NCI-H82 treated with DMSO at 0.1 percent for 48 hours (cell line): Measurements from ENCODE around the gene CSNK2A3.

ENCODE experiments used
- DNase-seq: peaks from one replicate; lab custom pipeline; 2025; ENCODE audit not compliant: unreplicated experiment; lab: John Stamatoyannopoulos, UW

The CSNK2A3 gene

DNA sequence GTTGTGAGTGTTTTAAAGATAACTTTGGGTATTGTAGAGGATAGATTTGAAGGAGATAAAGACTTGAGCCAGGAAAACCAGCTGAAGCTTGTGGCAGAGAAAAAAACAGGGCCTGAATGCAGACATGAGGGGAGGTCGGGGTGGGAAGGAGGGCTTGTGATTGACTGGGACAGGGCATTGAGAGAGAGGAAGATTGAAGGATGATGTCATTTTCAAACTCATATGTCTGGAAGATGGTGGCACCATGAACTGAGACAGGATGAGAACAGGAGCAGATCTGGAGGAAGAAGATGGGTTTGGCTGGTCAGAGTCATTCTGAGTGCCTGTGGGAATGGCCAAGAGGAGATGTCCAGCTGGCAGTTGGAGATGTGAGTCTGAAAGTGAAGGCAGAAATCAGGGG lies 14.7 kb downstream of the CSNK2A3 start:
- no peak for DNase-seq

DNA sequence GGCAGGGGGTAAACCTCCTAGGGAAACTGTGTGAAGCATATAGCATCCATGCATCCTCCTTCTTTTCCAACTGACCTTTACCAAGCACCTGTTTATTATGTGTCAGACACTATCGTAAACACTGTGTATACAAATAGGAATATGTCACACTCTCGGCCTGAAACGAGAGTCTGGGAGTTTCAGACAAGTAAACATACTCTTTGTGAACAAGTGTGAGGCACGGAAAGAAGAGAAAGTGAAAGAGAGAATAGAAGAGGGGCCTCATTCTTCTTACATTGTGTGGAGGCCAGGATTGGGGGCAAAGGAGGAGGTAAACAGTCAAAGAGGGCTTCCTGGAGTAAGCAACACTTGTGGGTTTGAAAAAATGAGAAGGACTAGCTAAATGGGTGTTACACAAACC lies 16.4 kb downstream of the CSNK2A3 start:
- DNase-seq = no peak

DNA sequence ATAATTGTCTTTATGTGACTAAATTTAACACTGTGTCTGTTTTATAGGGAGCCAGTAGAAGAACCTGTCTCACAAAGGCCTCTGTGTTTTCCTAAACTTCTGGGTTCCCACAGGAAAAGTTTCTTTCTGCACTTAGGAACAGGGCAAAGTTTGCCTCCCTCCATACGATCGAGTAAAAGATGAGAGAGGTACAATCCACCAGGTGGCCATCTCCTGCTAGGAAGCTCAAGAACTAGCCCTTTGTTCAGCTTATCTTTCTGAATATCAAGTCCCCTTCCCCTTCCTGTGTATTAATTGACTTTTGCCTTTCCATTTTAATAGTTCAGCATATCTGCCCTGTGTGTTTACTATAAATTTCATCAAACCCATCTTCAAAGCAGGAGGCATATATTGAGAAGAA lies 18.0 kb downstream of the CSNK2A3 start:
- DNase-seq = no peak

DNA sequence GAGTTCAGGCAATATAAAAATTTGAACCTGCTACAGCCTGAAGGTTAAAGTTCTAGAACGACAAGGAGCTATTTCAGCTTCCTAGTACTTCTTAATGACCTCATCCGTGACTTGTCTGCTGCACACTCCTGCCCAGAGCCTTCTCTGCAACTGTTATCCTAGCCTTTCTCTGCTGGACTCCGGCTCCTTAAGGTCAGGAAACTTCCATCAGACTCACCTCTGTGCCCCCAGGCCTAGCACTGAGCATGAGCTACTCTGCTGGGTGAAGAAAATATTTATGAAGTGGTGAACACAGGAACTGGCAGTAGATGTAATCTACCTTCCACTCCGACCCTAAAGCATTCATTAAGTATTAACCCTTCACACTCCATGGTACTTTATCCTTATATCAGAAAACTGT lies 18.4 kb downstream of the CSNK2A3 start:
- DNase-seq = no peak

DNA sequence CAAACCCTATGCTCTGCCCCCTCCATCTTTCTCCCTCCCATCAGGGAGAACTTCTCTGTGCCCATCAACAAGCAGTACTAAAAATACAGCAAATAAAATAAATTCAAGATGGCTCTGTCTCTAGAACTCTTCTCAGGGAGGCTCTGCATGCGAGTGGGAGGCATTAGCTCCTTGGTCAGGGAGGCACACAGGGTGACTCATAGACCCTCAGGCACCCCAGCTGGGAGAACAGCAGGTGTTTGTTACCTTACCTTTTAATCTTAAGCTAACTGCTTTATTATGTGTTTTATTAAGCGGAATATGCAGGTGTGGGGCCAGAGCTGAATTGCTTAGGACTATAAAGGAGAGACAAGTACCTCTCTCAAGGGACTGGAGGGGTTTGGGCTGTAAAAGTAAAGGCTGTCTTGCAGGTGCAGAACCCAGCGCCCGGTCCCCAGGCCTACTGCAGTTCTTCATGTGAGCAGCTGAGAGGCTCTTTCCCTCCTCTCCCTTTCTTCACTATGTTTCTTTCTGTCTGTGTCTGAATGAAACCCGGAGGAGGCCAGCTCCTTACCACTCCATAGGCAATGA lies 20.8 kb downstream of the CSNK2A3 start:
- no peak for DNase-seq

DNA sequence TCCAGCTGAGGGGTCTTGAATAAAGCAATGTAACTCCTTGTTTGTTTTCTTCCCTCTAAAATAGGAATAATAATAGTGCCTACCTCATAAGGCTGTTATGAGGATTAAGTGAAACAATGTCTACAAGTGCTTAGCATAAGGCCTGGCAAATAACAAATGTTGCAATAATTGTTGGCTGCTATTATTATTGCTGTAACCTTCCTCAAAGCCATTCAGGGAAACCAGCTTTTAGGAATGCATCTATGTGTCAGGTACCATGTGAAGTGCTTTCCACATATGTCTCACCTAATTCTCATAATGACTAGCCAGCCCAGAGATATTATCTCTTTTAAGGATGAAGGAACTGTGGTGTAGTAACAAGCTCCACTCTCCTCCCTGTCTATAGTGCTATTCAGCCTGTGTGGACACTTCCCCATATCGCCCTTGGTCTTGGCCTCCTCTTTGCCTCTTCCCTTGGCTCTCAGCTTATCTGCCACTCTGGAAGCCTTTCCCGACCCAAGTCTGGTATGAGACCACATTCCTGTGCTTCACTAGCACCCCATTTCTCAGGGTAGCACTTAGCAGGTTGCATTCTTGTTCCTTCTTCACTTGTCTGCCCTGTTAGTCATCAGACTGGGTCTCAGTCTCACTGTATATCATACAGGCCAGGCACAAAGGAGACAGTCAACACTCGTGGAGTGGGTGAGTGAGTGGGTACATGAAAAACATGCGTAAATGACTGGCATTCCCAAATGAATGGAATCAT lies 23.8 kb downstream of the CSNK2A3 start:
- DNase-seq = no peak

DNA sequence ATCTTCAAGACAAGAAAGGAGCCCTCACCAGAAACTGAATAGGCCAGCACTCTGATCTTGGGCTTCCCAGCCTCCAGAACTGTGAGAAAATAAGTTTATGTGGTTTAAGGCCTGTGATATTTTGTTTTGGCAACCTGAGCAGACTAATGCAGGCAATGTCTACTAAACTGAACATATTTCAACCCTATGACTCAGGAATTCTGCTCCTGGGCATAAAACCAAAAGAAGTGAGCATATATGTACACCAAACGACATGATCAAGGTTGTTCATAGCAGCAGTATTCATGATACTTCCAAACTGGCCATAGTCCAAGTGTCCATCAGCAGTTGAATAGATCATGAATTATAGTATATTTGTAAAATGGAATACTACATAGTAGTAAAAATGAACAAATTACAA lies 29.0 kb downstream of the CSNK2A3 start:
- DNase-seq = no peak

DNA sequence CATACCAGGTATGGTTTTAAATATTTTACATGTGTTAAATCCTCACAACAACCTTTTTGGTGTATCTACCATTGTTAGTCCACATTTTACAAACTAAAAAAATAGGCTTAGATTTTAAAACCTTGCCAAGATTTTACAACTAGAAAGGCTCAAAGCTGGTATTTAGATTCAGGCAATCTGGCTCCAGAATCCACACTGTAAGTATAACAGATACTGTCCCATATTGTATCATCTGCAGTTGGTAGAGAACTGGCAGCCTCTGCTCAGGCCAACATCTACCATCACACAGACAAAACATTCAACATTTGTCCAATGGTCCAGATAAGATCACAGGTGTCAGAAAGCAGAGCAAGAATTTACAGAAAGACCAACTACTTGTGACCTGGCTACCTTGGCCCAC lies 30.9 kb downstream of the CSNK2A3 start:
- no peak for DNase-seq

DNA sequence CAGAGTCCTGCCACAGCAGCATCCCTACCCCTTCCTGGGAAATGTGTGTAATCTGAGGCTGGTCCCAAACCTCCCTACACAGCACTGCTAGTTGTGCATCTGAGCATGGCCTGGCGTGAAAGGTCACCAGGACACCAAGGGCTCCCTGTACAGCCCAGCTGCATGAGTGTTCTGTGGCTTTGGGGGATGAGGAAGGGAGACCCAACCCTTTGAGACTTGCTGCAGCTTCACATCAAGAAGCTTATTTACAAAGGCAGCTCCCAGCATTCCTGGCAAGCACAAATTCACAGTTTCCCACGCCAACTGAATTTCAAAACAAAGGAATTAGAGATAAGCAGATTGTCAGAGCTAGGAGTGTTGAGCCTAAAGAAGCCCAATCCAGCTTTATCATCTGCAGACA lies 32.2 kb downstream of the CSNK2A3 start:
- peak; percentile 11 for DNase-seq

DNA sequence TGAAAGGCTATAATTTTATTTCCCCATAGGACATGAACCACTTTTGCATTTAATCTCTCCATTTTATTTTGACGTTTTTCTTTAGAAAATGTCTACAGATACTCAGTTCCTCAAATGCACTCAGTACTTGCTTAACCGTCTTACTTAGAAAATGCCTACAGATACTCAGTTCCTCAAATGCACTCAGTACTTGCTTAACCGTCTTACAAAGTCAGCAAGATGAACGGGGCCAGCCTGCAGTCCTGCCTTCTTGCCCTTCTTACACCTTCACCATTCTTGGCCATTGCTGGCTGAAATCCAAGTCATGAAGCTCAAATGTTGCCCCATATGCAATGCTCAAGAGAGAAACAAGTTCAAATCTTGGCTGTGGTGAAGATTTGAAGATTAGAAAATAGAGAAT lies 34.1 kb downstream of the CSNK2A3 start:
- no peak for DNase-seq

DNA sequence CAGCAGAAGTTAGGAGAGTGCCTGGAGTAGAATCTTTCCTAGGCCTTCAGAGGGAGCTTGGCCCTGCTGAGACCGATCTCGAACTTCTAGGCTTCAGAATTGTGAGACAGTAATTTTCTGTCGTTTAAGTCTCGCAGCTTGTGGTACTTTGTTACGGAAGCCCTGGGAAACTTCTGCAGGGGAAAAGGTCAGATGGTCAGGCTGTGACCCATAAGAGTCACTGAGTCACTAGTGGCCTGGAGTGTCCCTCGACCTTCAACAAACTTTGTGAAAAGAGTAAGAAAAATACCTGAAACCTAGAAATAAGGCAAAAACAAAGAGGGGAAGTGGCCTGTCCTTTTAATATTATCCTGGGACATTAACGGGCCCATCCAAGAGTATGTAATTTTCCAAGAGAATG lies 34.6 kb downstream of the CSNK2A3 start:
- no peak for DNase-seq

DNA sequence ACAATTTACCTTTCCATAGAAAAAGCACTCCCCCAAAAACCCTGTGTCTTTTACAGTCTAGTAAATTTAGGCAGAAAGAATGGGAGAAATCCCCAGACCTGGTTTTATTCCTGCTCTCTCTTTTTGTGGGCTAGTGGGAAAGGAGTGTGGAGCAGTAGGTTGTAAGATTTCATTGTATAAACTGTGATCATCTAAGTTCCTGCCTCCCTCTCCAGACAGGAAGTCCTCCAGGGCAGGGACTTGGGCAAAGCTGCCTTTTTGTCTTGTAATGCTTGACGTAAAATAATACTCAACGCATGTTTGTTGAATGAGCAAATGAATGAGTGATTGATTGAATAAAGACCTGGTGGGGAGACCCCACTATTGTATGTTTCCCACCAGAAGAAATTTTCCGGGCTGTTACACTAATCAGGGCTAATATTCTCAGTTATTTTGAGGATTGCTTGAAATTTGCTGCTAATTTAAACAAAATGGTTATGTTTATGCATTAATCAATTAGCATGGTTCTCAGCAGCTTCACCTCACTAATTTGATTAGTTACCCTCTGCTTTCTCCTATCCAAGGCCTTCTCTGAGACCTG lies 36.3 kb downstream of the CSNK2A3 start:
- DNase-seq = no peak

DNA sequence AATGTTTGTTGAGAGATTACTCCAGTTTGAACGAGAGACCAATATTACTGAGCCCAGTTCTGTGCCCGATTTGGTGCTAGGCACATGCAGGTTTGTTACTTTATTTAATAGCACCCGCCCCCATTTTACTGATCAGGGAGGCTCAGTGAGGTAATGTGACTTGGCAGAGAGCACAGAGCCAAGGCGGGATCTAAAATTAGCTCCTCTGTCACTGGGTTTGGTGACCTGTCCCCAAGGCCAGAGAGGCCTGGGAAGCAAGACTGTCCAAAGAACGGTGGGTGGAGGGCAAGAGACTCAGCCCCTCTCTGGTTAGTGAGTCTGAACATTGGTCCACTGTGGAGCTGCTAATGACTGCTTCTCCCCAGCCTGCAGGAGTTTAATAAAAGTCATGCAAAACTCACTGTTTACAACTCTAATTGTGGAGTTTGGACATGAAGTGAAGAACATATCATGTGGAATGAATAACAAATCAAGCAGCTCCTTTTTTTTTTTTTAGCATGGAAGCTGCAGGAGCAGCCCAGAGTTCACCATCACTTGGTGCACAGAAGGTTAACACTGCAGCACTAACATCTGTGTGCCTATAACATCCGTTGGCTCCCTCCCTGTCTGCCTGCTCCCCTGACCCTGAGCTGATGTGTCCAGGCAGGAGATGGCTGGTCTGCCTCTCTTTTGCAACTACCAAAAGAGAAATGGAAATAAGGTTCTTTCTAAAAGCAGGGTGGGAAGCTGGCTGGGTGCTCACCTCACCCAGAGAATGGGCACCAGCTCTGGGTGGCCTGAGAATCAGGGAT lies 39.0 kb downstream of the CSNK2A3 start:
- no peak for DNase-seq

DNA sequence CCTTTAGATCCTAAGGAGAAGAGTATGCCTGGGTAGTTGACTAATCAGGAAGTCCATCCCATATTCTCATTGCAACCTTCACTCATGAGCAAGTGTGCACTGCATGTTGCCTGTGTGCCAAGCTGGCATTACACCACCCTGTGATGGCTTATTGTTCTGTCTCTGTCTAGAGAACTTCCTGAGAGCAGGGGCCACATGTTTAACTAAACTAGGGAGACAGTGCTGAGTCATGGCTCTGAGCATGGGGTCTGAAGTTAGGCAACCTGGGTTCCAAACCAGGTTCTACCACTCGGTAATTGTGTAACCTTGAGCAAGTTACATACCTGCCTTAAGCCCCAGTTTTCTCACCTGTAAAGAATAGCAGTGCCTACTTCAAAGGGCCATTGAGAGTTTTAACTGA lies 39.6 kb downstream of the CSNK2A3 start:
- no peak for DNase-seq

DNA sequence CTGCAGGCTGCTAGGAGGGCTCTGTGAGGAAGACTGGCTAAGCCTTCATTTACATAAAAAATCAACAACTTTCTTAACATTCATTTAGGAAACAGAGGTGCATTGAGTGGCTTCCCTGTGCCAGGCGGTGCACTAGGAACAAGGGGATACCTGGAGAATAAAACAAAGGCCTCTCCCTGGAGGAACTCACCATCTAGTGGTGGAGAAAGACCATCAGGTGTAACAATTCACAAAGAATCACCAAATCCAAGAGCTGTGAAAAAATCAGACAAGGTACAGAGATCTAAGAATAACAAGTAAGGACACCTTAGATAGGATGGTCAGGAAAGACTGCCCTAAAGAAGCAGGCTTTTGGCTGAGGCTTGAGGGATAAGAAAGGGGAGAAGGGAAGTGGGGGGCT lies 40.3 kb downstream of the CSNK2A3 start:
- DNase-seq = no peak

DNA sequence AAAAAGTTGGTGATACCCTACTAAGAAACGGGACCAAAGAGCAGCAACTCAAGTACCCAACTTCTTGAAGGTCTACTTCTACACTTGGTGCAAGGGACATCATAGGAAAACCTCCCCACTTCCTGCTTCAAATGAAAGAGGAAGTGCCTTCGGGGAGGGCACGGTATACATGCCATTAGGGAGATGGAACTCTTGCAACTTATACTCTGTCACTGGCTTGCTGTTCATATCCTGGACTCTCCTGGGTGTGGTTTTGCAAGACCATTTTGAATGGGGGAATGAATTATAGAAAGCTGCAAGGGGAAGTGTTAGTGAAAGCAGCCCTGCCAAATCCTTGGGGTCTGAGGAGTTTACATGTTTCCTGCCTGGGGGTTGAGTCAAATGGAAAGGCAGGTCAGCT lies 41.9 kb downstream of the CSNK2A3 start:
- DNase-seq = no peak

DNA sequence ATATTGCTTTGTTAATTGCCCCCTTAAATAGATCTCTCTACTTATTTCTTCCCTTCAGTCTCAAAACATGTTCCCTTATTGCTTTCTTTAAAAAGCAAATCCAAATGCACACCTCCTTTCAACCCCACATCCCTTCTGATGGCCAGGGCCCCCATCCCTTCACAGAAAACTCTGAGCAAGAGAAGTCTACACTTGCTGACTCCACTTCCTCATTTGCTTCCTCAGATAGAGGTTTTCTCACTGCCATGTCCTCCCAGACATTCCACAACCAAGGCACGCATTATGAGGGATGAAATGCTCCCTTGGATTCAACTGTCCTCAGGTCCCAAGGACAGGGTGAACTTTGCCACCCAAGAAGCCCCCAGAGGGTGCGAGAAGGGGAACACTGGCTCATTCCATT lies 43.1 kb downstream of the CSNK2A3 start:
- no peak for DNase-seq

DNA sequence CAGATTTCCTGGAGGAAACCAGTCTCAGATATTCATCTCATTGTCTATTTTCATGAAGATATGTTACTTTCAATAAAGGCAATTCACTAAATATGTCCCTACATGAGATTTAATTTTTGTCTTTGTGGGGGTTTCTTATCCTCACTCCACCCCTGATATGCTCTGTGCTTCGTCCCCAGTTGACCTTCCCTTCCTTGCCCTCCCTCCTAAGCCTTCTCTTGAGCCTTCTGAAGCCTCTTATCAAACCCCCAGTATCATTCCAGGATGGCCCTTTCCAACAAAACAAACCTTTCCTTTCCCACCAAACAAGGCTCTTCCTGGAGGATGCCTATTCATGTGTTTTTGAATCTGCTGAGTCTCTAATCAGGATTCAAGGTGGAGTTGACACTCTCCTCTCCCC lies 44.8 kb downstream of the CSNK2A3 start:
- DNase-seq = no peak

DNA sequence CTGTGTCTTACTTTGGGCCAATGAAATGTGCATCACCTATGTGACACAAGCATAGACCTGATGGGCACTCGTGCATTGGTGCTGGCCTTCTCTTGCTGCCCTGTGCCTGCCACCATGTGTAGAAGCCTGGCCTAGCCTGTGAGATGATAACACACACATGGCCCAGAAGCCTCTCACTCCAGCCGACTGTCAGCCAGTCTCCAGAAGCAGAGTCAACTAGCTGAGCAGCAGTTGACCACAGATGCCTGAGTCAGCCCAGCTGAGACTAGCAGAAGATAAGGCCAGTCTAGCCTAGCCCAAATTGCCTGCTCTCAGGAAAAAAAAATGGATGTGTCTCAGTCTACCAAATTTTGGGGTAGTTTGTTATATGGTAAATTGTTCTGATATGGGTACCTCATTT lies 46.2 kb downstream of the CSNK2A3 start:
- no peak for DNase-seq

DNA sequence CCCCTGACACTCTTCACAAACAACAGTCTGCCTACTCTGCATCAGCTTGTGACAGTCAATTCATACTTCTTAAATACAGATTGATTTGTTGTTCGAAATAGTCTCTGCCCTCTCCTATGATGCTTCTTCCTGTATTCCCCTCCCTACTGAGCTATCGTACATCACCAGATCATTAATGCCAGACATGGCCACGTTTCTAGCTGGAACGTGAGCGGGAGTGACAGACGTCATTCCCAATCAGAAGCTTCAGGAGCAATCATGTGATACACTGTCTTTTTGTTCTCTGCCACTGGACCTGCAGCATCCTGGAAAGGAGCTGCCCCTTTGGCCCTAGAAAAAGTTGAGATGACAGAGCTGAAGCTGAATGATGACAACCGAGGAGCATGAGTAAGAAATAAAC lies 48.5 kb downstream of the CSNK2A3 start:
- DNase-seq = no peak

DNA sequence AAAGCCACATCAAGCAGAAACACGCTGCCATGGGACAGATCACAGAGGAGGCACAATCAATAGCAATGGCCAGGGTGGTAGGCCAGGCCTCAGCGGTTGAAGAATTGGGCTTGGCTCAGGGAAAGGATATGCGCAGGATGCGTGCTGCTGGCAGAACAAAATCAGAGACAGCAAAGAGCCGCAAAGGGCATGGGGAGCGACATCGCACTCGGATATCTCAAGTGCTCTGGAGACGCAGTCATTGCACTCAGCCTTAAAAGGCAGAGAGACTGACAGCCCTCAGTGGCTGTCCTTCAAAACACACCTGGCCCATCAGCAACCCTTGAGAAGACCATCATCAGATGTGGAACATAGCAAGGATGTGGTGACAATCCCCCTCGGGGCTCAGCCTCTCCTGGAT lies 50.5 kb downstream of the CSNK2A3 start:
- no peak for DNase-seq
